Stimulated activated naive CD8-positive, alpha-beta T cell treated with anti-CD3 and anti-CD28 coated beads, Interleukin-15, Interleukin-2, amounts not matched to agents 100 U/mL and 50 U/mL, for 24 hours (primary cell): ENCODE results near the gene BCAR3.
"Not testable (repeated sequence)": the region's sequence is repeated elsewhere in the genome, so short reads cannot be mapped to it uniquely, and the experiment has no call there.

ENCODE experiments used
- ATAC-seq: fragments of 150-1000 bp; cut with Tn5 transposase; one replicate; pipeline ENCODE4 v1.10.0; 2021
- DNase-seq: peaks from one replicate; pipeline ENCODE4 v3.0.0; 2021

The BCAR3 gene

GRCh38 chr1:93689521-93690223, 8.0 kb upstream of the BCAR3 start:
- ATAC-seq (no peak), DNase-seq (no peak)

GRCh38 chr1:93687542-93687941, 5.9 kb upstream of the BCAR3 start:
- ATAC-seq (no peak), DNase-seq (no peak)

DNA sequence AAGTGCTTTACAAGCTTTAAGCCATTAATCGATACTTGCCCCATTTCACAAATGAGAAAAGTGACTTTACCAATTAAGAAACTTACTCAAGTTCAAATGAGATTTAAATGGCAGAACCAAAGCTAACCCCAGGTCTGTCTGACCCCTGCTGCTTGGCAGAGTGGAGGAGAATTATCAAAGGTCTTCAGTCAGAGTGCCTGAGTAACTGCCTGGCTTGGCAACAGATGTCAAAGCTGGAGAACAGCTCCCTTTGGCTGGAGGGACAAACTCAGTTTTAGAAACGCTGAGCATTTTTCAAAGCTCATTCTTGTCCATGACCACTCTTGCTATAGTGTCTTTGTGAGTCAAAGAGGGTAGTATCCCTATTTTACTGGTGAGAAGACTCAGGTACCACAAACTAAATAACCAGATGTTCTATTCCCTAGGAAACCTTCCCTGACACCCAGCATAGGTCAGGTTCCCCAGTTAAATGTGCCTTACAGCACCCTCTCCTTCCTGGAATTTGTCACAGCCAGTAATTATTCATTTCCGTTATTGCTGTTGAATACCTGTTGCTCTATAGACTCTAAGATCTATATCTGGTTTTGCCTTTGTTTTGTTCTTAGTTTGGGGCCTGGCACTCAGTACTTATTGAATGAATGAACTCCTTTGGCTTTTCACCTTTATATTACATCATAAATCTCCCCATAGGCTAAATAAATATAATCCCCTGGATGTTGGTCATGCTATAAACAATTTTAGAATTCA, 5.0 kb upstream of the BCAR3 start:
- ATAC-seq: no peak
- DNase-seq: no peak

GRCh38 chr1:93685918-93686317, 4.3 kb upstream of the BCAR3 start:
- DNase-seq (no peak), ATAC-seq (no peak)

DNA sequence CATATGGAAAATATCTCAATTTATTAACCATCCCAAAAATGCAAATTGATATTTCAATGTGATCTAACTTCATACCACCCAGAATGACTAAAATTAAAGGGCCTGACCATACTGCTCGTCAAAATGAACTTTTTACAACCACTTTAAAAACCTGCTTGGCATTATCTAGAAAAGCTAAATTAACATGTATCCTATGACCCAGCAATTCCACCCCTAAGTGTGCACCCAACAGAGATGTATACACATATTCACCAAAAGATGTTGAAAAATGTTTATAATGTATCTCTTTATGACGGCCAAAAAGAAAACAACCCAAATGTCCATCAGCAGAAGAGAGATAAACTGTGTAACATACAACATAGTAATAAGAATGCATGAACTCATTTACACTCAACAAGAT, 1.6 kb upstream of the BCAR3 start:
- ATAC-seq (no peak), DNase-seq (no peak)

DNA sequence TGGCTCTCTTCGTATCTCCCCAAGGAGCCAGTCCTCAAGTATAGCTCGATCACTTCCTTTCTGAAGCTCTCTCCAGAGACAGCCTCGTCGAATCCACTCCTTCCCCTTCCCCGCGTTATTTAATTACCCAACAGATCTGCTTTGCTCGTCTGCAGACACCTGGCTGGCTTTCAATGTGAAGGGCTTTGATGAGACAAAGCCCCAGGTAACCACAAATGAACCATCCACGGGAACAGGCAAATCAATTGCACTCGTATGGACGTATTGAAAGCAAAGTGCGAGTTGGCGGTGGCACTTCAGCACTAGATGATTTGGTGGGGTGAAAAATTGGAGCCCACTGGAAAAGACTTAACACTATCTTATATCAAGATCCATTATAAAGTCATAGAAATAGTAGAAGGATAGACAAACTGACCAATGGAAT, 364 bp upstream of the BCAR3 start:
- ATAC-seq (no peak), DNase-seq (no peak)

- DNase-seq (peak; percentile 53), ATAC-seq (peak; percentile 62)
Observed at GRCh38 chr1:93680420-93681100, 1.1 kb downstream of the BCAR3 start.

GRCh38 chr1:93680076-93680419, 1.6 kb downstream of the BCAR3 start:
- ATAC-seq: no peak

GRCh38 chr1:93679546-93679945, 2.1 kb downstream of the BCAR3 start:
- no peak for ATAC-seq
- DNase-seq: no peak

More at GRCh38 chr1:93680076-93680419, 1.6 kb downstream of the BCAR3 start:
- no peak for DNase-seq

- ATAC-seq: no peak
- no peak for DNase-seq
Observed at GRCh38 chr1:93678946-93679480, 2.6 kb downstream of the BCAR3 start.

DNA sequence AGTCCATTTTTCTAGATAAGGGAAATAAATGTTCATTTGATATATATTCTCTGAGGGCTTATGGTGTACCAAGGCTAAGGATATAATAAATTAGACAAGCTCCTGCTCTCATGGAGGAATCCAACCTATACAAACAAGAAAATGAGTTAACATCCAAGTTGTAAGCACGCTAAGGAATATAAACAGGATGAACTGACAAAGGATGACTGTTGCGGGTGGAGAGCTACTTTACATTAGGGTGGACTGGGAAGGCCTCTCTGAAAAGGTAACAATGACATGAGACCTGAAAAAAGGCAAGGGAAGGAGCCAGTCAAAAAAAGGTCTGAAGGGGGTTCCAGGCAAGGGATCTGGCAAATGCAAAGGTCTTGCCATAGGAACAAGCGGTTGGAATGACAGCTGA, 3.1 kb downstream of the BCAR3 start:
- DNase-seq: no peak
- no peak for ATAC-seq

- DNase-seq: no peak
Observed at GRCh38 chr1:93677729-93678128, 3.9 kb downstream of the BCAR3 start.

DNA sequence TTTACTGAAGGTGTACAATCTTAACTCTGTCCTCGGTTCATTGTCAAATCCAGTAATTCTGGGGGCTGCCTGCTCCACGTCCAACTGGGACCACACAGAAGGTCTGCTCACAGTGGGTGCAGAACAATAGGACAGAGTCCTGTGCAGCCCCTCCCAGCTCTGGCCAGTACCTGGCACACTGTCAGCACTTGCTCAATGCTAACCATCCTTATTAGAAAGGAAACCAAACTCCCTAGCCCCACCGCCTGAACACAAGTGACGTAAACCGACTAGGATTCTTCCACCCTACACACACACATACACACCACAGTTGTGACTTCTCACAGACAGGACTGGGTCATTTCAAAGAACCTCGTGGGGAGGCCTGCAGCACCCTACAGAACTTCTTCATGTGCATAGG, 5.2 kb downstream of the BCAR3 start:
- ATAC-seq (no peak), DNase-seq (no peak)

More at GRCh38 chr1:93677729-93678128, 3.9 kb downstream of the BCAR3 start:
- no peak for ATAC-seq

GRCh38 chr1:93675931-93676330, 5.7 kb downstream of the BCAR3 start:
- ATAC-seq: no peak
- no peak for DNase-seq

DNA sequence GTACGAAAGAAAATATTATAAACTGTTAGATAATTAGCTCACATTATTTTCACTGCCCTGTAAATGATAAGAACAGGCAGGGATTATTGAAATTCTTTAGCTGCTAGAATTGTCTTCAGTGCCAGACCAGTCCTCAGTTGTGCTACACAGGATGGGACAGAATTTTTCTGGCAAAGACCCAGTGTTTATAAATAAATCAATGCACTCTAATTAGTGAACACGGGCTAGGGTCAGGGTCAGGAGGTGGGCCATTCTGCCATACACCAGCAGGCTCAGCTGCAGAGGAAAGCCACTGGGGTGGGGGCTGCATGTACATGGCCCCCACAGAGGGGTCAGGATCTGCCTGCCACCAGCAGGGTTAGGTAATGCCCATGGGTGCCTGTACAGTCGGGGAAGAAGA, 6.4 kb downstream of the BCAR3 start:
- DNase-seq (no peak), ATAC-seq (no peak)

DNA sequence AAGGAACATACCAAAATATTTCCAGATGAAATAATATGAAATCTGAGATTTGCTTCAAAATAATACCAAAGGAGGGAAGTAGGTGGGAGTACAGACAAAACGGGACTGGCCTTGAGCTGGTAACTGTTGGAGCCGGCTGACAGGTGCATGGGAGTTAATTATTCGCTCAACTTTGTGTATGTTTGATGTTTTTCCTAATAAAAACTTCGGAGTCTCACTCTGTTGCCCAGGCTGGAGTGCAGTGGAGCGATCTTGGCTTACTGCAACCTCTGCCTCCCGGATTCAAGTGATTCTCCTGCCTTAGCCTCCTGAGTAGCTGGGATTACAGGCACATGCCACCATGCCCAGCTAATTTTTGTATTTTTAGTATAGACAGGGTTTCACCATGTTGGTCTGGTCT, 7.6 kb downstream of the BCAR3 start:
- ATAC-seq, DNase-seq: not testable (repeated sequence)

- DNase-seq (no peak), ATAC-seq (no peak)
Observed at GRCh38 chr1:93673163-93673829, 8.3 kb downstream of the BCAR3 start.

- no peak for DNase-seq
- ATAC-seq: no peak
Observed at GRCh38 chr1:93672477-93673162, 9.0 kb downstream of the BCAR3 start.

DNA sequence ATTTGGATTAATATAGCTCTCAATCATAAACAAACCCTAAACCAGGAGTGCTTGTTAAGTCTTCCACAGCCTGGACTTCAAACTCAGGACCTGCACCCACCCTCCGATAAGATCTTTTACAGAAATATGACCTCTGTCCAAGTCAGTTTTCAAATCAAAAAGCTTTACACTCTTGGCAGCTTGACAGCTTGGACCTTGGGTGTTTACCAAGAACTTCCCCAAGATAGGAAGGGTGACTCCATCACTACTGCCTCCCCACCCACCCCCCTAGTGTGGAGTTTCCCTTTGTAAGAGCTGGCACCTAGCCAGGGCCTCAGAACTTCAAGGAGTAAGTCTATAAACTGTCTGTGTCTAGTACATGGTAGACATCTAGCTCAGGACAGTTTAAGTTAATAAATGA, 9.6 kb downstream of the BCAR3 start:
- ATAC-seq (no peak), DNase-seq (no peak)

GRCh38 chr1:93671099-93671621, 10.5 kb downstream of the BCAR3 start:
- no peak for DNase-seq
- ATAC-seq: no peak

- ATAC-seq (no peak), DNase-seq (no peak)
Observed at GRCh38 chr1:93670141-93670540, 11.5 kb downstream of the BCAR3 start.

DNA sequence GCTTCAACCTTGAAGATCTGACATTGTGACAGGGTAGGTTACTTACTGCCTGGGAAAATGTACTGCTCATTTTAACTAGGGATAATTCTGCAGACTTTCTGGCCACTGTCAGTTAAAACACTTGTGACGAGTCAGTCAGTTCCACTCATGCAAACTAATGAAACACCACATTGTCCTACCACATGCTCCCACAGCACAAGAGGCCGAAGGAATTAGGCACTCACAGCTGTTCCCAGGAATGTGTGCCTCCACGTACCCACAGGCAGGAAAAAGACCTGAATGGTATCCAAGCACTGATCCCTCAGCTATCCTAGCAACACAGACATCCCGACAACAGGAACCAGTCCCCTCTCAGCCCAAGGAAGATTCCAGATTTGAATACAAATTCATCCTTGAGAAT, 12.3 kb downstream of the BCAR3 start:
- DNase-seq (no peak), ATAC-seq (no peak)
